Tibial nerve (tissue), 3 donors: ENCODE measurements around the gene FOXL2.

Experiments used
- CTCF ChIP-seq, 5 experiments: fragments of 200-600 bp in 3 of 5; fragments of 450-650 bp in 2 of 5; sonication (generic) in 3 of 5; IDR thresholded peaks; one replicate each; pipeline ENCODE4 v1.5.1; 2016 to 2019; ENCODE audit warnings: antibody characterized with exemption in 5 of 5, mild to moderate bottlenecking in 3 of 5, moderate library complexity in 2 of 5
- POLR2A ChIP-seq, 2 donors: fragments of 450-650 bp; IDR thresholded peaks; one replicate each; pipeline ENCODE4 v1.6.1; 2017; ENCODE audit warnings: antibody characterized with exemption in 2 of 2, mild to moderate bottlenecking in 2 of 2, moderate library complexity in 2 of 2

DNA sequence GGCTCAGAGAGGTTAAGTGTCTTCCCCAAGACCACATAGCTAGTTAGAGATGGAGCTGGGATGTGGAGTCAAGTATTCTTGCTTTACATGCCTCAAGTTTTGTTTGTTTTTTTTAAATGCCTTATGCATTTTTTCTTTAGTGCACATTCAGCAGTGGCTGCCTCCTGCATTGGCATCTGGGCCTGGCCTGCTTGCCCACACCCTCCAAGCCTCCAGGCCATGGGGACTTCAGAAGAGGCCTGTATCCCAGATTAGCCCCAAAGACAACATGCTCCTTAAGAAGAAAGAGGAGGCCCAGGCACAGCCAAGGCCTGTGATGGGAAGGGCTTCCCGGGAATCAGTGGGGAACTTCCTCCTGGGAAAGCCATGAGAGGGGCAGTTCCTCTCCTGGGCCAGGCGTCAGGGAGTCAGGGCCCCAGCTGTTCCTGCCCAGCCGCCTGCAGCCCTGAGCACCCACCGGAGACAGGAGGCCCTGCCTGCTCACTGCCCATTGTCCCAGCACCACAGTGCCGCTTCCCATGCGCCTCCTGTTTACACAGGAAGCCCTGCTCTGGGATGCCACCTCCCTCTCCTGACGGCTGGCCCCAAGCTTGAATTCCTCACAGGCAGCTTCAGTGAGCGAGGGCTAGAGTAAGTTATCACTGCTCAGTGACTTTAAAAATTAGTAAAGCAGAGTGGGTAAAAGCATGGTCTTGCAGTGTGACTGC lies 16.1 kb upstream of the FOXL2 start:
- TF ChIP-seq POLR2A (IDR thresholded peaks at IDR 0.05), result no peak
- no peak for TF ChIP-seq CTCF (IDR thresholded peaks at IDR 0.05)
